GM19099 (cell line): ENCODE data around the gene PRAMEF2.
"Not testable (repeated sequence)": the region's sequence is repeated elsewhere in the genome, so short reads cannot be mapped to it uniquely, and the experiment has no call there.

Experiments
- POLR2A ChIP-seq: IDR thresholded peaks from 3 replicates; pipeline ENCODE4 v1.6.1; 2011; ENCODE audit warnings: low read depth; ENCODE audit not compliant: insufficient read length; ENCODE audit errors: extremely low read depth

PRAMEF2 gene

GRCh38 chr1:12856786-12857185 lies at the start of gene PRAMEF2:
TSS of gene PRAMEF2 (plus strand) at chr1:12857086. CDS start at chr1:12859010, 1,924 bp downstream.
- TF ChIP-seq POLR2A: not testable (repeated sequence)

GRCh38 chr1:12809933-12810332 lies 47.0 kb upstream of the PRAMEF2 start:
- TF ChIP-seq POLR2A: no peak

GRCh38 chr1:12810691-12811408 lies 46.0 kb upstream of the PRAMEF2 start:
- TF ChIP-seq POLR2A: no peak

GRCh38 chr1:12811409-12811784 lies 45.5 kb upstream of the PRAMEF2 start:
- TF ChIP-seq POLR2A: no peak

GRCh38 chr1:12831310-12831709 lies 25.6 kb upstream of the PRAMEF2 start, which contains the start of gene PRAMEF11:
TSS of gene PRAMEF11 (minus strand) at chr1:12831410. CDS start at chr1:12828789, 2,621 bp downstream.
- not testable (repeated sequence) for TF ChIP-seq POLR2A

GRCh38 chr1:12848620-12849019 lies 8.3 kb upstream of the PRAMEF2 start, which contains the start of gene HNRNPCL1:
TSS of gene HNRNPCL1 (minus strand) at chr1:12848720. CDS start at chr1:12848289, 431 bp downstream.
- TF ChIP-seq POLR2A: not testable (repeated sequence)

GRCh38 chr1:12851779-12852178 lies 5.1 kb upstream of the PRAMEF2 start:
- TF ChIP-seq POLR2A: no peak

GRCh38 chr1:12886101-12886500 lies 29.2 kb downstream of the PRAMEF2 start, which contains the start of gene PRAMEF4:
TSS of gene PRAMEF4 (minus strand) at chr1:12886201. CDS start at chr1:12883394, 2,807 bp downstream.
- TF ChIP-seq POLR2A: not testable (repeated sequence)

- not testable (repeated sequence) for TF ChIP-seq POLR2A
Measured at GRCh38 chr1:12898170-12898569, 41.3 kb downstream of the PRAMEF2 start, which contains the start of gene PRAMEF10. TSS of gene PRAMEF10 (minus strand) at chr1:12898270. CDS start at chr1:12895847, 2,423 bp downstream.
